GM12891 (cell line): ENCODE data around the gene GPLD1.

Experiments used
- POLR2A ChIP-seq: IDR thresholded peaks from 2 replicates; pipeline ENCODE4 v1.6.1; 2011; ENCODE audit warnings: low read depth, low read length, control low read depth
- POLR2AphosphoS5 ChIP-seq: IDR thresholded peaks from 2 replicates; pipeline ENCODE4 v1.6.1; 2011; ENCODE audit warnings: low read depth, low read length, control low read depth
- POU2F2 ChIP-seq: IDR thresholded peaks from 2 replicates; pipeline ENCODE4 v1.6.1; 2011; ENCODE audit warnings: low read depth, mild to moderate bottlenecking, control low read depth, low read length, moderate library complexity
- TAF1 ChIP-seq: IDR thresholded peaks from 2 replicates; pipeline ENCODE4 v1.6.1; 2011; ENCODE audit warnings: low read depth, low read length, control low read depth

DNA sequence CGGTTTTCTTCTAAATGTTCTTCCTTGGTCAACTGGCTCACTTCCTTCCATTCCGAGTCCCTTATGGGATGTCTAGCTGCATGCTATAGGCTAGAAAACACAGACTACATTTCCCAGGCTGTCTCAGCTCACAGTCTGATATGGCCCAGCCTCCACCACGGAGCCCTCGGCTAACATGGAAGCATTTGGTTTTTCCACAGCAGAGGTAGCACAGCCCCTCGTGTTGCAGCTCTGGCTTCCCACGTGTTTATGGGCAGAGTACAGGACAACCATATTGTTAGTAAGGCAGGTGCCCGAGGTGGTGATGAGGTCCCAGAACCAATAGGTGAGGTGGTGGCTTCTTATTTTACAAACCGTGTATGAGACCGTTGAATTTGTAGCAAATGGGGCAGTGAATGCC is 8.7 kb downstream of the GPLD1 start:
- TF ChIP-seq TAF1 (no peak), POLR2A (no peak), POLR2AphosphoS5 (no peak), POU2F2 (no peak)
